Osteocyte (in vitro differentiated cells): ENCODE data around the gene LPAR3. TPM values are rescaled to one million over a fixed set of nuclear protein-coding genes. Genes with fewer than 3 reads are reported as not detected.

Experiments
- DNase-seq: peaks from one replicate; pipeline ENCODE4 v3.0.0; 2021; ENCODE audit warnings: mixed read lengths; ENCODE audit not compliant: unreplicated experiment; ENCODE audit errors: extremely low spot score
- H3K27ac Mint-ChIP-seq: one replicate; pipeline ENCODE4 v1.8.0; 2021; ENCODE audit warnings: mild to moderate bottlenecking, mixed read lengths; ENCODE audit not compliant: unreplicated experiment
- H3K27me3 Mint-ChIP-seq: one replicate; pipeline ENCODE4 v1.8.0; 2021; ENCODE audit warnings: mixed read lengths; ENCODE audit not compliant: unreplicated experiment
- H3K36me3 Mint-ChIP-seq: one replicate; pipeline ENCODE4 v1.8.0; 2021; ENCODE audit warnings: mixed read lengths; ENCODE audit not compliant: unreplicated experiment
- H3K4me1 Mint-ChIP-seq: one replicate; pipeline ENCODE4 v1.8.0; 2021; ENCODE audit warnings: mixed read lengths; ENCODE audit not compliant: unreplicated experiment
- H3K4me3 Mint-ChIP-seq: one replicate; pipeline ENCODE4 v1.8.0; 2021; ENCODE audit warnings: mild to moderate bottlenecking, moderate library complexity, mixed read lengths; ENCODE audit not compliant: unreplicated experiment
- H3K9me3 Mint-ChIP-seq: one replicate; pipeline ENCODE4 v1.8.0; 2021; ENCODE audit warnings: mixed read lengths; ENCODE audit not compliant: unreplicated experiment
- long read RNA-seq: library from polyadenylated mRNA; unstranded; transcript quantifications from one replicate; pipeline ENCODE4 v2.0.0, GENCODE V29; 2021
- total RNA-seq: library from RNA; stranded (reverse); gene quantifications from 2 replicates; pipeline ENCODE4 v1.2.1, GENCODE V29; 2021
- TF ChIP-seq, protein P1 (sequence below): fragments of 200-600 bp; sonication (generic); IDR thresholded peaks from 2 replicates; pipeline ENCODE4 v1.5.0; 2021; ENCODE audit warnings: antibody characterized with exemption, mild to moderate bottlenecking, moderate library complexity

LPAR3 gene, protein sequence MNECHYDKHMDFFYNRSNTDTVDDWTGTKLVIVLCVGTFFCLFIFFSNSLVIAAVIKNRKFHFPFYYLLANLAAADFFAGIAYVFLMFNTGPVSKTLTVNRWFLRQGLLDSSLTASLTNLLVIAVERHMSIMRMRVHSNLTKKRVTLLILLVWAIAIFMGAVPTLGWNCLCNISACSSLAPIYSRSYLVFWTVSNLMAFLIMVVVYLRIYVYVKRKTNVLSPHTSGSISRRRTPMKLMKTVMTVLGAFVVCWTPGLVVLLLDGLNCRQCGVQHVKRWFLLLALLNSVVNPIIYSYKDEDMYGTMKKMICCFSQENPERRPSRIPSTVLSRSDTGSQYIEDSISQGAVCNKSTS
- not detected in 2 replicates for total RNA-seq
- long read RNA-seq = 0 reads

DNA sequence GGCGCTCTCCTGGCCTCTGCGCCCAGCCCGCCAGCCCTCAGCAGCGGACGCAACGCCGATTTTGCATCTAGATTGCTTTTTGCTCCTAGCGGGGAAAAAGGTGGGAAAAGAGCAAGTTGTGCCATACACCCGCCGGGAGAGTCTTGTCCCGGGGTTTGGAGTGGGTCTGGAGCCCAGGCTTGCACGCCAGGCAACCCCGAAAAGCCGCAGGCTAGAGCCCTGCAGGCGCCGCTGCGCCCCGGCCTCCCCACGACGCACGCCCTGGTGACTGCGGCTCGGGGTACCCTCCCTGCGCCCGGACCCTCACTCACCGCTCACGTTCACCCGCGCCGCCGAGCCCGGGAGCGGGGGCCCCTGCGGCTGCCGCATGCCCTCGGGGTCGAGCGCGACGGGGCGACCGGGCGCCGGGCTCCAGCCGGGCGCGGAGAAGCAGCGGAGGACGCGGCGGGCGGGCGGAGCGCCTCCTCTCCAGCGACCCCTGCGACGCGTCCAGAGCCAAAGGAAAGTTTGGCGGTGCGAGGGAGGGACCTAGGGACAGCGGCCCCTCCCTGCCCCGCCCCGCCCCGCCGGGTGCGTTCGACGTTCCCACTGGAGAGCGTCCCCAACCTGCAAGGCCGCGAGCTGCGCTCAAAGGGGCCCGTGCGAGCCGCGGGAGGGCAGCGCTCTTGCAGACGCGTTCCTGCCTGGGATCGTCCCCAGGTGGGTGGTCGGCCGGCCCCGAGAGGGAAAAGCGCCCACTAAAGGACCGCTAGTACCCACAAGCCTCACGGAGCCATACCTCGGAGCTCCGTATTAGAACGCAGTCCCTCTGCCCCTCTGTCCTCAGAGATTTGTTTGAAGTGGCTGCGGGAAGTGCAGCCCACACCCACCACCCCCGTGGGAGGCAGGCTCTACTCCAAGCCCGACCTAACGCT, at the start of gene LPAR3:
Gene LPAR3 (minus strand): TSS at position 502 of the 914 bp plus-strand sequence. CDS start 27,086 bp downstream, outside the sequence.
- H3K9me3 Mint-ChIP-seq = no peaks in the 10 kb centered on the region
- peaks cover 9% of the 10 kb centered on the region for H3K4me1 Mint-ChIP-seq
- H3K36me3 Mint-ChIP-seq = no peaks in the 10 kb centered on the region
- no peak within 1 kb of the TSS for H3K27ac Mint-ChIP-seq
- H3K27me3 Mint-ChIP-seq = peaks cover 62% of the 10 kb centered on the region
- peak within 1 kb of the TSS; percentile 67 for H3K4me3 Mint-ChIP-seq
- TF ChIP-seq, protein P1, sequence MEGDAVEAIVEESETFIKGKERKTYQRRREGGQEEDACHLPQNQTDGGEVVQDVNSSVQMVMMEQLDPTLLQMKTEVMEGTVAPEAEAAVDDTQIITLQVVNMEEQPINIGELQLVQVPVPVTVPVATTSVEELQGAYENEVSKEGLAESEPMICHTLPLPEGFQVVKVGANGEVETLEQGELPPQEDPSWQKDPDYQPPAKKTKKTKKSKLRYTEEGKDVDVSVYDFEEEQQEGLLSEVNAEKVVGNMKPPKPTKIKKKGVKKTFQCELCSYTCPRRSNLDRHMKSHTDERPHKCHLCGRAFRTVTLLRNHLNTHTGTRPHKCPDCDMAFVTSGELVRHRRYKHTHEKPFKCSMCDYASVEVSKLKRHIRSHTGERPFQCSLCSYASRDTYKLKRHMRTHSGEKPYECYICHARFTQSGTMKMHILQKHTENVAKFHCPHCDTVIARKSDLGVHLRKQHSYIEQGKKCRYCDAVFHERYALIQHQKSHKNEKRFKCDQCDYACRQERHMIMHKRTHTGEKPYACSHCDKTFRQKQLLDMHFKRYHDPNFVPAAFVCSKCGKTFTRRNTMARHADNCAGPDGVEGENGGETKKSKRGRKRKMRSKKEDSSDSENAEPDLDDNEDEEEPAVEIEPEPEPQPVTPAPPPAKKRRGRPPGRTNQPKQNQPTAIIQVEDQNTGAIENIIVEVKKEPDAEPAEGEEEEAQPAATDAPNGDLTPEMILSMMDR = no peak
- DNase-seq = no peak

- Mint-ChIP-seq H3K27ac (no peak overlapping the region), H3K9me3 (no peaks in the 10 kb centered on the region), H3K36me3 (no peaks in the 10 kb centered on the region), H3K4me3 (no peak overlapping the region), H3K27me3 (peaks cover 54% of the 10 kb centered on the region), H3K4me1 (peaks cover 13% of the 10 kb centered on the region)
- no peak for DNase-seq
- TF ChIP-seq, protein P1 = no peak
These were observed 48.8 kb upstream of the LPAR3 start for GRCh38 chr1:84941843-84942242.

DNA sequence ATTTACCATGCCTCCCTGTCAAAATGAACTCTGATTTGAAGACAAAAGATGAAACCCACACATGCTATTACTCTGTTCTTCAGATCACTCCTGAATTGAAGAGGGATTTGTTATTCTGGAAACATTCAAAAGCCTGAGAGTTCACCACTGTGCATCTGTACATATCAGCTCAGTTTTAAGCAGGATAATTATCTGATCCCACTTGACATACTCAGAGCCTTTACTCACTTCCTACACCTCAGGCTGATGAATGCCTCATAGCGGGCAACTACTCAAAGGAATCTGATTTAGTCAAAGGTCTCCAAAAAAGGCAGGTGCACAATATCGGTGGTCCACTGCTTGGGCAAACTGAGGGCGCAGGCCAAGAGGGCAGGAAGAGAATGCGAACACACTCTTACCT, 47.5 kb upstream of the LPAR3 start:
- peaks cover 54% of the 10 kb centered on the region for H3K27me3 Mint-ChIP-seq
- DNase-seq = no peak
- H3K4me3 Mint-ChIP-seq = no peak overlapping the region
- TF ChIP-seq, protein P1 = no peak
- no peaks in the 10 kb centered on the region for H3K9me3 Mint-ChIP-seq
- H3K4me1 Mint-ChIP-seq = peaks cover 8% of the 10 kb centered on the region
- H3K27ac Mint-ChIP-seq = no peak overlapping the region
- H3K36me3 Mint-ChIP-seq = no peaks in the 10 kb centered on the region

GRCh38 chr1:84939761-84940160, 46.8 kb upstream of the LPAR3 start:
- Mint-ChIP-seq H3K9me3 (no peaks in the 10 kb centered on the region), H3K4me1 (peaks cover 5% of the 10 kb centered on the region), H3K36me3 (no peaks in the 10 kb centered on the region), H3K27me3 (peaks cover 59% of the 10 kb centered on the region), H3K4me3 (no peak overlapping the region), H3K27ac (no peak overlapping the region)
- DNase-seq = no peak
- TF ChIP-seq, protein P1 = no peak

- Mint-ChIP-seq H3K36me3 (no peaks in the 10 kb centered on the region), H3K27ac (no peak overlapping the region), H3K27me3 (peaks cover 58% of the 10 kb centered on the region), H3K9me3 (no peaks in the 10 kb centered on the region), H3K4me1 (peaks cover 5% of the 10 kb centered on the region), H3K4me3 (no peak overlapping the region)
- TF ChIP-seq, protein P1 = no peak
- no peak for DNase-seq
These were observed 46.1 kb upstream of the LPAR3 start for GRCh38 chr1:84939151-84939550.
